ENCODE results near the gene COL13A1.

Gene COL13A1

DNA sequence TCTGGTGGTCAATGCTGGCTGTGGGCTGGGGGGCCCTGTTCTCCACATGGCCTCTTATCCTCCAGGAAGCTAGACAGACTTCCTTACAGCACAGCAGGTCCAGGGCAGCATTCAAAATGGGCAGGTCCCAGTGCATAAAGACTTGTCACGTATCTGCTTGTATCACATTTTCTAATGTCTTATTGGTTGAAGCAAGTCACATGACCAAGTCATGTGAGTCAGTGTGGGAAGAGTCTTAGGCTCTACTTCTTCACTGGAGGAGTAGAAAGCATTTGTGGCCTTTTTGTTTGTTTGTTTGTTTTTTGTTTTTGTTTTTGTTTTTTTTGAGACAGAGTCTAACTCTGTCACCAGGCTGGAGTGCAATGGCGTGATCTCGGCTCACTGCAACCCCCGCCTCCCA is 104.7 kb downstream of the COL13A1 start:
- no peak for ATAC-seq
- TF ChIP-seq, protein P1, sequence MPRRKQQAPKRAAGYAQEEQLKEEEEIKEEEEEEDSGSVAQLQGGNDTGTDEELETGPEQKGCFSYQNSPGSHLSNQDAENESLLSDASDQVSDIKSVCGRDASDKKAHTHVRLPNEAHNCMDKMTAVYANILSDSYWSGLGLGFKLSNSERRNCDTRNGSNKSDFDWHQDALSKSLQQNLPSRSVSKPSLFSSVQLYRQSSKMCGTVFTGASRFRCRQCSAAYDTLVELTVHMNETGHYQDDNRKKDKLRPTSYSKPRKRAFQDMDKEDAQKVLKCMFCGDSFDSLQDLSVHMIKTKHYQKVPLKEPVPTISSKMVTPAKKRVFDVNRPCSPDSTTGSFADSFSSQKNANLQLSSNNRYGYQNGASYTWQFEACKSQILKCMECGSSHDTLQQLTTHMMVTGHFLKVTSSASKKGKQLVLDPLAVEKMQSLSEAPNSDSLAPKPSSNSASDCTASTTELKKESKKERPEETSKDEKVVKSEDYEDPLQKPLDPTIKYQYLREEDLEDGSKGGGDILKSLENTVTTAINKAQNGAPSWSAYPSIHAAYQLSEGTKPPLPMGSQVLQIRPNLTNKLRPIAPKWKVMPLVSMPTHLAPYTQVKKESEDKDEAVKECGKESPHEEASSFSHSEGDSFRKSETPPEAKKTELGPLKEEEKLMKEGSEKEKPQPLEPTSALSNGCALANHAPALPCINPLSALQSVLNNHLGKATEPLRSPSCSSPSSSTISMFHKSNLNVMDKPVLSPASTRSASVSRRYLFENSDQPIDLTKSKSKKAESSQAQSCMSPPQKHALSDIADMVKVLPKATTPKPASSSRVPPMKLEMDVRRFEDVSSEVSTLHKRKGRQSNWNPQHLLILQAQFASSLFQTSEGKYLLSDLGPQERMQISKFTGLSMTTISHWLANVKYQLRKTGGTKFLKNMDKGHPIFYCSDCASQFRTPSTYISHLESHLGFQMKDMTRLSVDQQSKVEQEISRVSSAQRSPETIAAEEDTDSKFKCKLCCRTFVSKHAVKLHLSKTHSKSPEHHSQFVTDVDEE (CRISPR knock-in tag; IDR thresholded peaks at IDR 0.05): no peak
- no peak for TF ChIP-seq SNAI2 (CRISPR knock-in tag; IDR thresholded peaks at IDR 0.05)
- no peak for TF ChIP-seq ARNTL (CRISPR knock-in tag; IDR thresholded peaks at IDR 0.05; ENCODE audit: borderline replicate concordance, low read depth)
- TF ChIP-seq ISL1 (CRISPR knock-in tag; IDR thresholded peaks at IDR 0.05): no peak
- TF ChIP-seq CSDC2 (CRISPR knock-in tag; IDR thresholded peaks at IDR 0.05): no peak
- TF ChIP-seq GLIS3 (CRISPR knock-in tag; IDR thresholded peaks at IDR 0.05): no peak

GRCh38 chr10:69907517-69907916 is 105.8 kb downstream of the COL13A1 start:
- TF ChIP-seq, protein P2, sequence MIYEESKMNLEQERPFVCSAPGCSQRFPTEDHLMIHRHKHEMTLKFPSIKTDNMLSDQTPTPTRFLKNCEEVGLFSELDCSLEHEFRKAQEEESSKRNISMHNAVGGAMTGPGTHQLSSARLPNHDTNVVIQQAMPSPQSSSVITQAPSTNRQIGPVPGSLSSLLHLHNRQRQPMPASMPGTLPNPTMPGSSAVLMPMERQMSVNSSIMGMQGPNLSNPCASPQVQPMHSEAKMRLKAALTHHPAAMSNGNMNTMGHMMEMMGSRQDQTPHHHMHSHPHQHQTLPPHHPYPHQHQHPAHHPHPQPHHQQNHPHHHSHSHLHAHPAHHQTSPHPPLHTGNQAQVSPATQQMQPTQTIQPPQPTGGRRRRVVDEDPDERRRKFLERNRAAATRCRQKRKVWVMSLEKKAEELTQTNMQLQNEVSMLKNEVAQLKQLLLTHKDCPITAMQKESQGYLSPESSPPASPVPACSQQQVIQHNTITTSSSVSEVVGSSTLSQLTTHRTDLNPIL (CRISPR knock-in tag; IDR thresholded peaks at IDR 0.05; ENCODE audit: low read depth): no peak
- TF ChIP-seq TOX (CRISPR knock-in tag; IDR thresholded peaks at IDR 0.05; ENCODE audit: borderline replicate concordance) (no peak), ISL1 (CRISPR knock-in tag; IDR thresholded peaks at IDR 0.05) (no peak), CSRNP3 (CRISPR knock-in tag; IDR thresholded peaks at IDR 0.05) (no peak)
- ATAC-seq: no peak

- ATAC-seq: no peak
- TF ChIP-seq ZNF565 (CRISPR knock-in tag; conservative IDR thresholded peaks at IDR 0.05; ENCODE audit: low read depth) (no peak), SNAI2 (CRISPR knock-in tag; IDR thresholded peaks at IDR 0.05) (no peak), TOX (CRISPR knock-in tag; IDR thresholded peaks at IDR 0.05; ENCODE audit: borderline replicate concordance) (no peak), ZNF8 (CRISPR knock-in tag; IDR thresholded peaks at IDR 0.05) (no peak), CSRNP3 (CRISPR knock-in tag; IDR thresholded peaks at IDR 0.05) (no peak), ZFP3 (CRISPR knock-in tag; IDR thresholded peaks at IDR 0.05) (no peak), ZFP30 (CRISPR knock-in tag; IDR thresholded peaks at IDR 0.05) (no peak), ISL1 (CRISPR knock-in tag; IDR thresholded peaks at IDR 0.05) (no peak), RARB (CRISPR knock-in tag; IDR thresholded peaks at IDR 0.05) (no peak), ZNF70 (CRISPR knock-in tag; IDR thresholded peaks at IDR 0.05) (no peak), BACH2 (CRISPR knock-in tag; IDR thresholded peaks at IDR 0.05; ENCODE audit: borderline replicate concordance) (no peak), PPARA (CRISPR knock-in tag; IDR thresholded peaks at IDR 0.05; ENCODE audit: borderline replicate concordance) (no peak), TCF4 (CRISPR knock-in tag; IDR thresholded peaks at IDR 0.05; ENCODE audit: borderline replicate concordance) (no peak), CSDC2 (CRISPR knock-in tag; IDR thresholded peaks at IDR 0.05) (no peak), OSR1 (CRISPR knock-in tag; IDR thresholded peaks at IDR 0.05) (no peak), ZC3H10 (CRISPR knock-in tag; IDR thresholded peaks at IDR 0.05) (no peak), ESRRG (CRISPR knock-in tag; IDR thresholded peaks at IDR 0.05) (no peak)
- TF ChIP-seq, protein P3, sequence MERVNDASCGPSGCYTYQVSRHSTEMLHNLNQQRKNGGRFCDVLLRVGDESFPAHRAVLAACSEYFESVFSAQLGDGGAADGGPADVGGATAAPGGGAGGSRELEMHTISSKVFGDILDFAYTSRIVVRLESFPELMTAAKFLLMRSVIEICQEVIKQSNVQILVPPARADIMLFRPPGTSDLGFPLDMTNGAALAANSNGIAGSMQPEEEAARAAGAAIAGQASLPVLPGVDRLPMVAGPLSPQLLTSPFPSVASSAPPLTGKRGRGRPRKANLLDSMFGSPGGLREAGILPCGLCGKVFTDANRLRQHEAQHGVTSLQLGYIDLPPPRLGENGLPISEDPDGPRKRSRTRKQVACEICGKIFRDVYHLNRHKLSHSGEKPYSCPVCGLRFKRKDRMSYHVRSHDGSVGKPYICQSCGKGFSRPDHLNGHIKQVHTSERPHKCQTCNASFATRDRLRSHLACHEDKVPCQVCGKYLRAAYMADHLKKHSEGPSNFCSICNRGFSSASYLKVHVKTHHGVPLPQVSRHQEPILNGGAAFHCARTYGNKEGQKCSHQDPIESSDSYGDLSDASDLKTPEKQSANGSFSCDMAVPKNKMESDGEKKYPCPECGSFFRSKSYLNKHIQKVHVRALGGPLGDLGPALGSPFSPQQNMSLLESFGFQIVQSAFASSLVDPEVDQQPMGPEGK (CRISPR knock-in tag; IDR thresholded peaks at IDR 0.05; ENCODE audit: borderline replicate concordance): no peak
- TF ChIP-seq, protein P1 (CRISPR knock-in tag; IDR thresholded peaks at IDR 0.05): no peak
- TF ChIP-seq, protein P2 (CRISPR knock-in tag; IDR thresholded peaks at IDR 0.05; ENCODE audit: low read depth): no peak
Measured at GRCh38 chr10:69908124-69908523, 106.4 kb downstream of the COL13A1 start.

All from SK-N-SH treated with all-trans-retinoic acid at 6 μM for 48 hours (cell line).